ENCODE data around the gene GPR62.
"Not testable (repeated sequence)": the region's sequence is repeated elsewhere in the genome, so short reads cannot be mapped to it uniquely, and the experiment has no call there.

Gene GPR62

GRCh38 chr3:51971350-51971749 is 16.2 kb downstream of the GPR62 start:
- DNase-seq, result no peak

- DNase-seq, result no peak
These were observed 19.2 kb downstream of the GPR62 start for GRCh38 chr3:51974277-51974962.

DNA sequence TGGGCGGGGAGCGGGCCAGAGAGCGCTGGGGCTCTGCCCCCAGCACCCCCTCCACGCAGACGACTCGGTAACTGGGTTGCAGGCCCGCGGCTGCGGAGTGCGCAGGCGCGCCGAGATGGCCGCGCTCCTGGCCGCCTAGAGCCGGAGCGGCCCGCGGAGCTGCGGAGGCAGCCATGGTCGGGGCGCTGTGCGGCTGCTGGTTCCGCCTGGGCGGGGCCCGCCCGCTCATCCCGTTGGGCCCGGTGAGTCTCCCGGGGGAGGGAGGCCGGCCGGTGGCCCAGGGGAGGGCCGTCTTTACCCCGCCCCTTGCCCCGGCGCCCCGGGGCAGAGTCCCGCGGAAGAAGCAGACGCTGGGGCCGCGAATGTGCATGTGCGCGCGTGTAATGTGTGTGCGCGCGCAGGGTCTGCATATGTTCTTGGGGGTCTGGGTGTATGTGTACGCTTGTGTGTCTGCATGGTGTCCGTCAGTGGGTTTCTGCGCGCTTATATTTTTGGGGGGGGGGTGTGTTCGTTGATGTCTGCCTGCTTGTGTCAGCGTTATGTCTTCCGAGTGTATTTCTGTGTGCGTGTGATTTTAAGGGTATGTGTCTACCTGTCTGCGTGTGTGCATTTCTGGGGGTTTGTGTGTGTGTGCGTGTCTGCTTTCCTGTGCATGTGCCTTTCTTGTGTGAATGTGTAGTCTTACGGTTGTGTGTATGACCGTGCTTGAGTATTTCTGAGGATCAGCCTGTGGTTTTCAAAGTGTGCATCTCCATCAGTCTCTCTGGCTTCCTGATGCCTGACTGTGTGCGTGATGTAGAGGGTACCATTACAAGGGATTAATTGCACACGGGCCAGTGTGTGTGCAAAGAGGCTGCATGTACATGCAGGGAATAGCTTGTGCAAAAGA is 20.0 kb downstream of the GPR62 start, which contains the start of gene ABHD14A:
TSS of gene ABHD14A (plus strand) at position 102 of the 889 bp plus-strand sequence. CDS start at position 174, 72 bp downstream.
- DNase-seq, result peak; percentile 14 to 71

DNA sequence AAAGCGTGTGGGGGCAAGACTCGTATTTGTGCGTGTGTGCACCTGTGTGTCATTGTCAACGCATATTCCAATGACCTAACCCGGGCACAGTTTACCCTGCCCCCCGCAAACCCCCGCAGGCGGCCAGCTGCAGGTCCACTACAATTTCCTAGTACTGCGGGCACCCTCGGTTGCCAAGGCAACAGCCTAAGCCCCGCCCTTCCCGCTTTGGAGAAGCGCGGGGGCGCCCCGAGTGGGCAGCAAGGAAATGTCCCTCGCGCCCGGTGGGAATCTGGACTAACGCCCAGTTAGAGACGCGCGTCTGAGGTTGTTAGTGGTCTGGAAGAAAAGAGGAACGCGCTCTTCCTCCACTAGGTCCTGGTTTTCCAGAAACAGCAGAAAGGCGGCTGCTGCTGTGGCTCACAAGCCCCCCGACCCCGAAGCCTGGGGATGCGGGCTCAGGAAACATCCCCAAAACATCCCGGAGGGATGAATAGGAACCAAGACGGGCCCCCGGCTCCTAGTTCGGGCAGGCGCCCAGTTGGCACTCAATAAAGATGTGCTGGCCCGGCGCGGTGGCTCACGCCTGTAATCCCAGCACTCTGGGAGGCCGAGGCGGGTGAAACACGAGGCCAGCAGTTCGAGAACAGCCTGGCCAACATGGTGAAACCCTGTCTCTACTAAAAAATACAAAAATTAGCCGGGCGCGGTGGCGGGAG is 20.8 kb downstream of the GPR62 start:
- no peak for DNase-seq

GRCh38 chr3:51977446-51978142 is 22.4 kb downstream of the GPR62 start:
- no peak for DNase-seq

GRCh38 chr3:51978143-51978502 is 22.9 kb downstream of the GPR62 start:
- DNase-seq, result no peak

DNA sequence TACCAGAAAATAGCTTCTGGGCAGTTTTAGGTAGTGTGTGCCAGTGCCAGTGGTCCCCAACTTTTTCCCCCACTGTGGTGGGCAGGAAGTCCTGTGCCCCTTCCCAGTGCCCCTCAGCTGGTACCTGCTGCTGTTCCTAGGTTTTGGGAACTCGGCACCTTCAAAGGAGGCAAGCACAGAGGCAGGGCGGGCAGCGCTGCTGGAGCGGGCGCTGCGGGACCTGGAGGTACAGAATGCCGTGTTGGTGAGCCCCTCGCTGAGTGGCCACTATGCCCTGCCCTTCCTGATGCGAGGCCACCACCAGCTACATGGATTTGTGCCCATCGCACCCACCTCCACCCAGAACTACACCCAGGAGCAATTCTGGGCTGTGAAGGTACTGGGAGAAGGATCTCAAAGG is 25.1 kb downstream of the GPR62 start:
- no peak for DNase-seq

DNA sequence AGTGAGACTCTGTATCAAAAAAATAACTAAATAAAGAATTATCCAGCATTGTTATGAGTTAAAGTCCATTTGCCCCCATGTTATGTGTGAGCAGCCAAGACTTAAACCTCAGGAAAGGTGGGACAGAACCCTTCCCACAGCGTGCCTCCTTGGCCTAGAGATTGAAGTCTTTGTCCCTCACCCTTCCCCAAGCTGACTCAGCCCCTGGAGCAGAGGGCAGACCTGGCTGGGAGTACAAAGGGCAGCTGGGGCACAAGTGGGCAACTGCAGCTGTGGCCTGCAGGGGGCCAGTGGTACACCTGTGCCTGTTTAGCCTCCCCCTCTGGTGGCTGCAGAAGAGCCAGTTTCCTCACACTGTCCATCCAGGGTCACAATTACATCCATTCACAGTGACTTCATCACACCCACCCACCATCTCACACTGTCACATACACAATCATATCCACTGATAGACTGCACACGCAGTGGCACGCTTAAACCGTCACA is 27.2 kb downstream of the GPR62 start:
- DNase-seq, result no peak

DNA sequence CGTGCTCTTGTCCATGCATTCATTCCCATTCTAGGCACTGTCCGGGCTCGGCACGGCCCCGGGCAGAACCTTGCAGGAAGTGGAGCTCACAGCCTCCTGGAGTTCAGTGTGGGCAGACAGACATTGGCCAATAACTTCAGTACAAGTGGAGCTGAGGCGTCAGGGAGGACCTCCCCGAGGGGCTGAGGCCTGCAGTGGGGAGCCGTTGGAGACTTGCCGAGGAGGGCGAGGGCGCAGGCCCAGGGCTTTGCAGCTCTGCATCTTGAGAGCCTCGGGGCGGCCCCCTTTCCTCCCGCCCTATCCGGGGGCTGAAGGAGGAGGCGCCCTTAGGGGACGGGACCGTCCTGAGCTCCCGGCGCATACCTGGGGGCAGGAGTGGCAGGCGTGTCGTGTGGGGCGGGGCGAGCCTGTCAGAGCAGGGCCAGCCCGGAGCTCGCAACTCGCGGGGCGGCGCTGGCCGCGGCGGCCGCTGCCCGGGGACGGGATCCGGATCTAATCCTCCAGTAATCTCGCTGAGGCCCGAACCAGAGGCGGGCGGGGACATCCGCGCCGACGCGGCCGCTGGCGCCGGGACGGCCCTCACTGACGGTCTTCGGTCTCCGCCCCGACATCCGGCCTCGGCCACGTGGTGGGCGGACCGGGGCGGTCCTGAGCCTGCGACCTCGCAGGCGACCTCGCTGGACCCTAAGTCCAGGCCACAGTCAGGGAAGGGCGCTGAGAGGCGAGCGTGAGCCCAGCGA is 27.8 kb downstream of the GPR62 start, which contains the start of gene ACY1:
TSS of gene ACY1 (plus strand) at position 698 of the 740 bp plus-strand sequence. CDS start 530 bp downstream, outside the sequence.
- peak in 1 of 2 experiments; percentile 56 for DNase-seq

DNA sequence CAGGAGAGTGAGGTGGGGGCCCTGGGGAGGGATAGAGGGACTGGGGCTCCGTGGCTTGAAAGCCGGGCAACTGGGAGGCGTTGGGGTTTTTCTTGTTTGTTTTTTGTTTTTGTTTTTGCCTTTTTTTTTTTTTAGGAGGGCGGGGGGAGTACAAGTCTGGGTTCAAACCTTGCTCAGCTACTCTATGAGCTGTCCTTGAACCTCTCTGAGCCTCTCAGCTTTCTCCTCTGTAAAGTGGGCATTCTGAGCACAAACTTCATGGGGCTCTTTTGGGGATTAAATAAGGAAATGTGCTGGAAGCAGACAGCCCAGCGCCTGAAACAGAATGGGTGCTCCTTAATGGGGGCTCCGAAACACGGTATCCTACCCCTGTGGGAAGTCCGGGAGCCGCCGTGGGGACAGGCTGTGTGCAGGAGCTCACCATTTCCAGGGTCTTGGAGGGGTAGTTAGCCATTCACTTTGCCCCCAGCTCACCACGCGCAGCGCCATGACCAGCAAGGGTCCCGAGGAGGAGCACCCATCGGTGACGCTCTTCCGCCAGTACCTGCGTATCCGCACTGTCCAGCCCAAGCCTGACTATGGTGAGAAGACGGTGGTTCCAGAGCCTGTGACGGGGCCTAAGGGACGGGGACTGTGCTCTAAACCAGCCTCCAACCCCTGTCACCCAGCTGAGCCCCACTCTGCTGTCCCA is 28.5 kb downstream of the GPR62 start:
- DNase-seq, result no peak

DNA sequence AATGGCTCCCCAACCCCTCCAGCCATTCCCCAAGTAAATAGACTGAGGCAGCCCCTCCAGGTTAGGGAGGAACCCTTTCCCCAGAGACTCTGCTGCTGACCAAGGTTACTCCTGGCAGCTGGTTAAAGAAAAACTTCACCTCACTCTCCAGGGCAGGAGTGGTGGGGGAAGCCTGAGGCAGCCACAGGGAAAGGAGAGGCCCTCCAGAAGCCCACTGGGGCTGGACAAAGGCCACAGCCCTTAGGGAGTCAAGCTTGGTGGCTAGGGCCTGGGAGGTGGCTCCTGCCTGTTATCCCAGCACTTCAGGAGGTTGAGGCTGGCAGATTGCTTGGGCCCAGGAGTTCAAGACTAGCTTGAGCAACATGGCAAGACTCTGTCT is 29.1 kb downstream of the GPR62 start:
- no peak for DNase-seq

GRCh38 chr3:51985063-51985462 is 29.9 kb downstream of the GPR62 start:
- DNase-seq, result no peak

GRCh38 chr3:51986010-51986947 is 31.1 kb downstream of the GPR62 start:
- no peak for DNase-seq

GRCh38 chr3:51987568-51987967 is 32.4 kb downstream of the GPR62 start:
- no peak for DNase-seq

- no peak for DNase-seq
These were observed 33.3 kb downstream of the GPR62 start for GRCh38 chr3:51988286-51989146.

GRCh38 chr3:51990501-51990971 is 35.4 kb downstream of the GPR62 start:
- DNase-seq, result not testable (repeated sequence)

DNA sequence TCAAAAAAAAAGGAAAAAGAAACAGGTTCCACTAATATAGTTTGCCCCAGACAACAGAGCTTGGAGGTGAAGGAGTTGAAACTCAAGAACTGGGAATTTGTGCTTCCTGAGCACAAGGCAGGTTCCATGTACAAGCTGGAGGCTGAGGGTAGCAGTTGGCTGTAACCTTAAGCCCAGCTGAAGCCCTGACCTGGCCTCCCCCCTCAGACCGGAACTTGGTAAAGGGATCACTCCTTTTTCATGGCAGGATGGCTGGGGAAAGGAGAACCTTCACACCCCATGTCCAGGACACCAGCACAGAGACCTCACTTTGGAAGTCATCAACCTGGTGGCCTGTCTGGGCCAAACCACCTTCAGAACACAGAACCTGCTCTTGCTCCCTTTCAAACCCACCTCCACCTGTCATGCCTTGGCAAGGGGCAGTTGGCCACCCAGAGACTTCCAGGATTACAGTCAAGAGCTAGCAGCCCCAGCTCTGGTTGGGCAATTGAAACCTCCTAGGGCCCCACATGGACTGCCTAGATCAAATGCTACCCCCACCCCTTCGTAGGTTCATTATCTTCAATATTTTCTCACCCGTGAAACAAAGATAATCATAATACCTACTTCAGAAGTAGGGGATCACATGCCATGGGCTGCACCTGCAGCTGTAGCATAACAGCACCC is 37.0 kb downstream of the GPR62 start:
- DNase-seq, result no peak

DNA sequence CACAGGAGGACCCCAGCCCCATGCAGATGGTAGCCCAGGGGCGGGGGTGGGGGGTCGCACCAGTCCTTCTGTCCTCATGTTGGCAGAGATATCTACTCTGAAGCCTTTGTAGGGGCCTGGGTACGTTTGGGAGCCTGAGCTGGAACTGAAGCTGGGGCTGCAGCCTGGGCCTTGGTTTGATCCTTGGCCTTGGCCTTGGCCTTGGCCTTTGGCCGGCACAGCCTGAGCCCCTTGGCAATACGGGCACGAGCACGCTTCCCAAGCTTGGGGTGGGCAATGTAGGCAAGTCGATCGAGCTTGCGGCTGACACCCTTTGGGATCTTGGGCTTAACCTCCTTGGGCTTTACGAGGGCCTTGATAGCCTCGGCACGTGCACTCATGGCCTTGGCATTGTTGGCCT is 38.5 kb downstream of the GPR62 start:
- not testable (repeated sequence) for DNase-seq
